RPMI7951 (cell line): ENCODE results near the gene CMPK2. TPM values are rescaled to one million over a fixed set of nuclear protein-coding genes. Genes with fewer than 3 reads are reported as not detected.
"Not testable (repeated sequence)": the region's sequence is repeated elsewhere in the genome, so short reads cannot be mapped to it uniquely, and the experiment has no call there.

ENCODE experiments used
- DNase-seq: peaks from one replicate; pipeline ENCODE4 v3.0.0-alpha.2; 2012; ENCODE audit warnings: low read depth
- total RNA-seq: library from RNA; depleted of rRNA; stranded (reverse); fragments of >200 nt; shearing (Covaris generic); gene quantifications from 2 replicates; pipeline ENCODE4 v1.2.3, GENCODE V29; 2014

CMPK2 gene
- total RNA-seq, 1 experiment from 2014 or later: 4.4 TPM

- DNase-seq: no peak
Observed at GRCh38 chr2:6881046-6881445, 15.3 kb upstream of the CMPK2 start.

DNA sequence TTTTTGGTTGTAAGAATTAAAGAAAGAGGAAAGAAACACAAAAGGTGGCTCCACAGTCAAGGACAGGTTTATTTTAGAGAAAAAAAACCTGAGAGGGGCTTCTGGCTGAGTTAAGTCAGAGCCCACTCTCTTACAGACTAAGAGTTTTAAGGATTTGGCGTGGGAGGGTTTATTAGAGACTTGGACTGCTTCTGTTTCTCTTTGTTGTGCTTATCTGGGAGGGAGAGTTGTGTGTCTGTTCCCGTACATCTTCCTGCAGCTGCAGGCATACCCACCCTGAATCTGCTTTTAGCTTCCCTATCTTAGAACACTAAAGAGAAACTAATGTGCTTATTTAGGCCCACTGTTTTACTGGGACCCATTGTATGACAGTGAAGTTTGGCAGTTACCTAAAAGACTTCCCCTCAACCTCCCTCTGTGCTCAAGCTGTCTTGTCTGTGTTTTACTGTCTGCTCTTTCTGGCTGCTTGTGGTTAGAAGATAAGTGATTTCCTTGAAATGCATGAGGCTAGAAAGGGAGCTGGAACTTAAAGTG is 14.6 kb upstream of the CMPK2 start:
- DNase-seq: no peak

- no peak for DNase-seq
Observed at GRCh38 chr2:6879011-6879410, 13.3 kb upstream of the CMPK2 start.

DNA sequence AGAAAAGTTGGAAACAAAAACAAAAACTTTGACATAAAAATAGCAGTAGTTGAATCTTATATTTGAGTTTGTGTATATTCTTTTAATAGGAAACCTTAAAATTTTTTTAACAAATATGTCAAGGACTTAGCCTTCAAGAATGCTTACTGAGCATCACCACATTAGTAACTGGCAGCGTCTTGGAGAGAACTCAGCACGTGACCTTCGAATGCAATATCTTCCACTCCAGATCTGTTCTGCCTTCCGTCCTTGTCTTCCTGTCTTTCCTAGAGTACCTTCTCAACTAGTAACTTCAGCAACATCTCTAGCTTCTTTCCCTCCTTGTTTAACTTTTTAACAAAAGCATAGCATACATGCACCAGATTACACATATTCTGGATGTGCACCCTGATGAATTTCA is 12.8 kb upstream of the CMPK2 start:
- no peak for DNase-seq

DNA sequence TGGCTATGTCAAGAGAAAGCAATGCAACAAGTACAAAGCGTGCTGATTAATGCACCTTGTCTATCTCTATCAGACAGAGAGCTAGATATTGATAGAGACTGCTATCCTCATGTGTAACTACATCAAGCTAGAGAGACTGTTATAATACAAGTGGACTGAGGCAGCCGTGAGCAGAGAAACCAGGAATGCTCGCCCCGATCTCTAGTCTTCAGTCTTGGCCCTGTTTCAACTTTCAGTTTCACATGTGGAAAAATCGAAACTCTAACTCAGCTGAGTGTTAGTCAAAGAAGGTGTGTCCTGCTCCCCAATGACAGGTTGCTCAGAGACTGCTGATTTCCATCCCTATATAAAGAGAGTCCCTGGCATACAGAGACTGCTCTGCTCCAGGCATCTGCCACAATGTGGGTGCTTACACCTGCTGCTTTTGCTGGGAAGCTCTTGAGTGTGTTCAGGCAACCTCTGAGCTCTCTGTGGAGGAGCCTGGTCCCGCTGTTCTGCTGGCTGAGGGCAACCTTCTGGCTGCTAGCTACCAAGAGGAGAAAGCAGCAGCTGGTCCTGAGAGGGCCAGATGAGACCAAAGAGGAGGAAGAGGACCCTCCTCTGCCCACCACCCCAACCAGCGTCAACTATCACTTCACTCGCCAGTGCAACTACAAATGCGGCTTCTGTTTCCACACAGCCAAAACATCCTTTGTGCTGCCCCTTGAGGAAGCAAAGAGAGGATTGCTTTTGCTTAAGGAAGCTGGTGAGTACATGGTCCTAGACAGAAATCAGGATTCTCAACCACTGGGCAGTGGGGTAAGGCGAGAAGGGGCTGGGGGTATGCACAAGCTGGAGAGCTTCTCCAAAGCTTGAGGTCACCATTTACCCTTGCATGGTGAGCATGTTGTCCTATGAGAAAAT is 11.9 kb upstream of the CMPK2 start, which contains the start of gene RSAD2:
RSAD2 (plus strand) TSS at position 376 of the 903 bp plus-strand sequence; CDS start at position 400, 24 bp downstream.
- DNase-seq: peak; percentile 65

DNA sequence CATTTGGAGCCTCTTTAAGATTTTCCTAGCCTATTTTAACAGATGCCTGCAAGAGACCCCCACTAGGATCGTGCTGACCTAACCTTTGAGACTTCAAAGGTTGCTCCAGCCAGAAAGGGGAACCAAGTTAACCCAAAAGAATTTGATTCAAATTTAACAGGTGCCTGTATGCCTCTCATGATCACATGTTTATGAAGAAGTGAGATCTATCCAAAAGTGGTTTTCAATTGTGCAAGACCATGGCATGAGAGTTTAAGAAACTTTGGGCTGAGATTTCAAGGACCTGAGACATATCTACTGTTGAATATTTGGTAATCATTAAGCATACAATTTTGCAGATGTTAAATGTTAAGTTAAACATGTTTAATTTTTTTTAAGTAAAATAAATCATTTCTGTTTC is 10.6 kb upstream of the CMPK2 start:
- no peak for DNase-seq

- DNase-seq: no peak
Observed at GRCh38 chr2:6874032-6874431, 8.3 kb upstream of the CMPK2 start.

DNA sequence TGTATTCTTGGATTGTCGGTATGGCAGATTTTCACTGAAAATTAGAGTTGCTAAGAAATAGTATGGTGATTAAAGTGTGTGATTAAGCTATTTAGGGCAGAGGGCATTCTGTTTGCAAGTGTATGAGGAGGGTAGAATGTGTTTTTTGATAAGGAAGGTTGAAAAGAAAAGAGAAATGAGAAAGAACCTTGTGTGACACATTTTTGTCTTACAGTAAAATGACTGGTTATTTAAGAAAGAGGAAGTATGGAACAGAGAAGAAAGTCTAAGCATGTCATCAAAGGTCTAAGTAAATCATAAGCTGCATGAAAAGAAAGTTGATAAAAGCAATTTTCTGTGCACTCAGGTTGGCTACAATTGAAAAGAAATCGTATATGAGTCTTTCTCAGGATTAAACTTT is 6.7 kb upstream of the CMPK2 start:
- DNase-seq: no peak

- DNase-seq: no peak
Observed at GRCh38 chr2:6866982-6867381, 1.3 kb upstream of the CMPK2 start.

DNA sequence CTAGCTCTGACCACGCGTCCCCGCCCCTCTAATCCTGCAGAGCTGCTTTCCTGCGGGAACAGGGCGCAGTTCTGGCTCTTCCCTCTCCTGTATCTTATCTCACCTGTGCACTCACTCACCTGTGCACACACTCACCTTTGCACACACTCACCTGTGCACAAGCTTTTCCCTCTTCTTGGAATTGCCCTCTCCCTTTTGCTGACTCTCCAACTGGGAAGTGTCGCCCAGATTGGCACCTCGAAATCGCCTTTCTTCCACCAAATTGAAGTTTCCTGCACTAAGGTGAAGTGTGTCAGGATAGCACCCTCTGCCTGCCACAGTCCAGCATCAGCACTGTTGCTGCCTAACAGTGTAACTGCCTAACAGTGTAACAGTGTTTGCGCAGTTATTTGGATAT is 566 bp upstream of the CMPK2 start:
- DNase-seq: peak; percentile 48

DNA sequence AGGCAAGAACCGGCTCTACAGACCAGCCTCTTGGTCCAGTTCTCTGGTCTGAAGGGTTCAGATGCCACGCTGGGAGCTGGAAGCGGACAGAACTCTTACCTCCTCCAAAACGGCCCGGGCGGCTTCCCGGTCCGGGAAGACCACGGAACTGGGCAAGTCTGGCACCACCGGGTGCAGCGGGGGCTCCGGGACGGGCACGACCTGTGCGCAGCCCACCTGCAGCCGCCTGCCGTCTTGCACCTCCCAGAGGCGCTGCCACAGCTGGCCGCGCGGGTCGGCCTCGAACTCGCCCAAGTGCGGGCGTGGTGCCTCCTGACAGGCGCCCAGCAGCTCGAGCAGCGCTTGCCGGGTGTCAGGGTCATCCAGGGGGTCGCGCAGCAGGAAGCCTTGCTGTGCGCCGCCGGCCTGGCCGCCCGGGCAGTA is 773 bp downstream of the CMPK2 start:
- no peak for DNase-seq

GRCh38 chr2:6864231-6864754 is 1.4 kb downstream of the CMPK2 start:
- no peak for DNase-seq

GRCh38 chr2:6863792-6864191 is 1.9 kb downstream of the CMPK2 start:
- no peak for DNase-seq

- DNase-seq: no peak
Observed at GRCh38 chr2:6860296-6860695, 5.4 kb downstream of the CMPK2 start.

GRCh38 chr2:6858466-6859027 is 7.2 kb downstream of the CMPK2 start:
- DNase-seq: not testable (repeated sequence)

DNA sequence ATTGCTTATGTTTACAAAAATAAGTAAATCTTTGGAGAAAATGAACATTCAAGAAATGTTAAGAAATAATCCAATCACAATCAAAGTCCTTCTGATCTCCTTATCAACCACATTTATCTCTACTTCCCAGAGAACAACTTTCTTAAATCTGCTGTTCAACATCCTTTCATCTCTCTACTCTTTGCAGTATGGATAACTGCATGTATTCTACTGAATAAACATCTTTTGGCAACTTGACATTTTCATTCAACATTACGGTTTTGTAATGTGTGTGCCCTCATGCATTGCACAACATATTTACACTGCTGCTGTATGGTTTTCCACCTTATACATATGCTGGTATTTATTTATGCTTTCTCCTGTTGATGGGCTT is 9.2 kb downstream of the CMPK2 start:
- no peak for DNase-seq

GRCh38 chr2:6855860-6856547 is 9.7 kb downstream of the CMPK2 start:
- DNase-seq: no peak

DNA sequence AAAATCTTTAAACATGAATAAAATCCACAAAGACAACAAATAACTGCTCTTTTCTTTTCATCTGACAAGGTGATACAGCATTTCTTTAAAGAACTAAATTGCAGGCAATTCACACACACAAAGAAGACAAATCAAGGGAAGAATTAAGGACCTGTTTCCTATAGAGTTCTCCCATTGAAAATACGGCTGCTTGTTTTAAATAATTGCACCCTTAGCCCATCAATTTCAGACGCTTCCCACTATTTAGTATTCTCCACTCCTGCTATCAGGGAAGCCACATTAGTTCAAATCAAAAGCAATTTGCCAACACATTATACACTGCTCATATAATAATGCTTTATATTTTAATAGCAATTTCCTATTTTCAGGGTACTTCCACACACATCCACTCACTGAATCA is 11.3 kb downstream of the CMPK2 start:
- DNase-seq: no peak

DNA sequence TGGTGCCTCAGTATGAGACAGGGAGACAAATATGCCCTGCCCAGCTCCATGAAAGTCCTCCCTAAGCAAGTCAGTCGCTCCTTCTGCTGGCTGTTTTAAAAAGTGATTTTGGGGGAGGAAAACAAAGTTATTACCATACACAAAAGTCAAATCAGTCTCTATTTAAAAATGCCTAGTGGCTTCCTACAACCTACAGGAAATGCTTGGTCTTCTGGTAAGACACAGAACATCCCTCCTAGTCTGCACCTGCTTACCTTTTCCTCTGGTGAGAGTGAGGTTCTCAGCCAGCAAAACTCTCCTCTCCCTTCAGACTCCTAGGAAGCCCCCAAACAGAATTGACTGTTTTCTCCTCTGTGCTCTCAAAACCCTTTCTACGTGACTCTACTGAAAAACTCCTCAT is 13.5 kb downstream of the CMPK2 start:
- no peak for DNase-seq

DNA sequence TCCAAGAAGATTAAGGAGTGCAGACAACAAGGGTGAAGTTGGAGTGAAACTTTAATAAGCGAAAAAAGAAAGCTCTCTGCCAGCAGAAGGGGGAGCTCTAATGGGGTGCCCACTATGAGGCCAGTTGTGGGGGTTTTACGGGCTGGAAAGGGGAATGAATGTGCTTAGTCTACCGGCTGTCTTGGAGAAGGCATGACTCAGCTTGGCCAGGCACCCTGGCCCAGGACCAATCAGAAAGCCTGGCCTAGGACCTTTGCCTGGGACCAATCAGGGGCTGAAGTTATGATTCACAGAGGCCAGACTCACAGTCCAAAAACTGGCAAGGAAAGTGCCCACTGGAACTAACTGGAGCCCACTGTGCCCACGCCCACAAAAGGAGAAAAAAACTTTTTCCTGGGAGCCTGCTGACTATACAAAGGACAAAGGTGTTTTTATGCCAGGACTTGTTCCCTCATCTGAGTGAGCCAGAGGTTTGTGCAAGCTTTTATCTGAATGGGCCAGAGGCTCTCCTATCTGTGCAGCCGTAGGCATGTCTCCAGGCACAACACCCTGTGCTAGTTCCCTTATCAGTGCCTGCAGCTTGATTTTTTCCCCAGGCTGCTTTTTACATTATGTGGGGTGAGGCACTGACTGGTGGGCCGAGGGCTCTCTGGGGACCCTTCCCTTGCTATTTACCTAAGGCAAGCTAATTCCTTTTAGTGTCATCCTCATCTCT is 18.6 kb downstream of the CMPK2 start:
- peak; percentile 20 for DNase-seq

- DNase-seq: no peak
Observed at GRCh38 chr2:6846540-6846939, 19.2 kb downstream of the CMPK2 start.

GRCh38 chr2:6845903-6846302 is 19.8 kb downstream of the CMPK2 start:
- DNase-seq: no peak
